HG03342 (cell line): ENCODE measurements around the gene RAB31.

Experiments used
- ATAC-seq: cut with Tn5 transposase; IDR thresholded peaks from one replicate; pipeline ENCODE4 v1.9.1; 2021; ENCODE audit warnings: mild to moderate bottlenecking, moderate library complexity; ENCODE audit not compliant: unreplicated experiment

The RAB31 gene

DNA sequence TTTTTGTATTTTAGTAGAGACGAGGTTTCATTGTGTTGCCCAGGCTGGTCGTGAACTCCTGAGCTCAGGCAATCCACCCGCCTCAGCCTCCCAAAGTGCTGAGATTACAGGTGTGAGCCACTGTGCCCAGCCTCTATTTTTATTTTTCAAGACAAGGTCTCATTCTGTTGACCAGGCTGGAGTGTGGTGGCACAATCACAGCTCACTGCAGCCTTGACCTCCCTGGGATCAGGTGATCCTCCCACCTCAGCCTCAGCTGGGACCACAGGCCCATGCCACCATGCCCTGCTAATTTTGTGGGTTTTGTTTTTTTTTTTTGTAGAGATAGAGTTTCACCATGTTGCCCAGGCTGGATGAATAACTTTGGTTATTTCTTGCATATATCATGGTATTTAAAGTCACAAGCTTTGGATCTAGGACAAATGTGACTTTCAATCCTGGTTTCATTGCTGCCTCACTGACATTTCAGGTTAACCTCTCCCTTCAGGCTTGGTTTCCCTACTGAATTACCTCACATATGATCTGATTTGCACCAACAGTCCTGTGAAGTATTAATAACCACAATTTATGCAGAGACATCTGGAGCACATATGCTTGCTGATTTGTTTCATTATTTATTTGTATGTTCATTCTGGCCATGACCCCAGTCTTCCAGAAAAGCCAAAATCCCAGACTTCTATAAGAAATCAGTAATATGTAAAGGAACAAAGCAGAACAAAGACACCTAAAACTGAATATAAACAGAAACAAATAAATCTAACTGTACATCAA, 17.5 kb upstream of the RAB31 start:
- no peak for ATAC-seq

DNA sequence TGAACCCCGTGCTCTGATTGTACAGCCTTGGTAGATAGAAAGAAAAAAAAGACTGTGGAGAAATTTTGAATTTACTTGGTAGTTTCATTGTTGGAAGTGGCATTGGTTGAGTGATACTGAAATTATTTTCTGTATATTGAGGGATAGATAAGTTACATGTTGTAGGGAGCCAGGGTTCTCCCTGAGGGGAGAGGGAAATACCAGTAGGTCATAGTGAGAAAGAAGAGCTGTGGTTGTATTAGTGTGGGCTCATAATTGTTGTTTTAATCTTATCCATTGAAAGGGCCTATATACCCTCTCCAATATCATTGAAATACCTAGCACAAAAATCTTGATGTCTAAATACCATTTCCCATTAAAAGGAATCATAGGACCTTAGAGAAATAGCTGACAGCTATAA, 16.9 kb upstream of the RAB31 start:
- no peak for ATAC-seq

DNA sequence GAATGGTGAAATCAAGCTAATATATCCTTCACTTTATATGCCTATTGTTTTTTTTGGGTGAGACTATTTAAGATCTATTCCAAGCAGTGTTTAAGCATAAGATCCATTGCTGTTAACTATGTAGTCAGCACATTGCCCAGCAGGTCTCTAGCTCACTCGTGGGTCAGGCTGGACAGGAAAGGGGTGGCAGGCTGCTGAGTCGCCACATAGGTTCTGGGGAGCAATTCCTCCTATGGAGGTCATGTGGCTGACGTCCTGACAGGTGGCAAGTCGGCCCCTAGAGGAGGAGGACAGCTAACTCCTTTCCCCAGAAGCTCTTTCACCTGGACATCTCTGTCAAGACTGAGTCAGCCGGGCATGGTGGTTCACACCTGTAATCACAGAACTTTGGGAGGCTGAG, 13.9 kb upstream of the RAB31 start:
- ATAC-seq = no peak

DNA sequence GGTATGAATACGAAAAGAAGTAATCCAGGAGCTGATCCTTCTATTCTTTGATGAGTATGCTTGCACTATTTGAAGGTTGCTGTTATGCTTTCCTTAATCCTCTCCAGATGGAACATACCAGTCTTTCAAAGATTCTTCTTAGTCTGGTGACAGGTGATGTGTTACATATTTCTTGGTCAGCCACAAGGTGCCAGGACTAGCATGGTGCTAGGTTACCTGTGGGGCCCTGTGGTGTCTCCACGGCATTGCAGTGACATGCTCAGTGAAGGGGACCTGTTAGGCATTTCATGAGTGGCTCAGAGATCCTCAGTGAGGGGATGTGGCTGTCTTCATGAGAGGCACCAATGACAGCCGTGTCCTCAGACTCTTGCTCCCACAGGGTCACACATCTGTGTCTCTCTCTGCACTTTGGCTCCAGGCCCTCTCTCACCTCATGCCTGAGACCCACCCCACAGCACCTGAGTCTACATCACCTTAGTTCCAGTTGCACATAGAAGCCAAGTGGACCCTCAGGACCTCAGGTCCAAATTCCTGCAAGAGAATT, 13.1 kb upstream of the RAB31 start:
- no peak for ATAC-seq

DNA sequence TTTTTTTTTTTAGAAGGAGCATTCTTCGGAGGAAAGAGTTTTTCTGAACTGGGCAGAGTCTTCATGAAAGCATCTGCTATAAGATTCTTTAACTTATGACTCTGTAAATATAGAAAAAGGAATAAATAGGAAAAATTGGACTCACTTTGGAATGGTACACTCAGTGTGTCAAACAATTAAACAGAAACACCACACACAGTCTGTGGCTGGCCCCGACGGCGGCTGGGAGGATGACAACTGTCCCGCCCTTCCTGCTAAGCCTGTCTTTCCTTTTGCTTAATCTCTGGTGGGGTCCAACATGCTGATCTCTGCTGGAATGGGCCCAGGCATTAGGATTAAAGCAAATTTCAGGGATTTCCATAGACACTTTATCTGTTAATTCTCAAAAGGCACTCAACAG, 12.5 kb upstream of the RAB31 start:
- ATAC-seq = no peak

DNA sequence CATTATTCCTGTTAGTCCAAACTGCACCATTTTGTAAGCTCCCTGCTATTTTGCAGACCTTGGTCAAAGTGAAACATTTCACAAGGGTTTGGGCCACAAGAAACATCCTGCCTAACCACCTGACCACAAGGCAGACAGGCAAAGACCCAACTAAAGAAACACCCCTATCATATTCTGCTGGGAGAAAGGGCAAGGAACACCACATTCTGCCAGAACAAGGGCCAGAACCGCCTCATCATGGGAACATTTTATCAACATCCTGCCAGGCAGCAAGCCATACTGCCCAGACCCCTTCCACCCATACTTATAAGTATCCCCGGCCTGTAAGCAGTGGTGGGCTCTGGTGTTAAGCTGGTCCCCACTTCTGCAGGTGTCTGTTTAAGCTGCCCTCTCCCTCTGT, 12.0 kb upstream of the RAB31 start:
- ATAC-seq = no peak

DNA sequence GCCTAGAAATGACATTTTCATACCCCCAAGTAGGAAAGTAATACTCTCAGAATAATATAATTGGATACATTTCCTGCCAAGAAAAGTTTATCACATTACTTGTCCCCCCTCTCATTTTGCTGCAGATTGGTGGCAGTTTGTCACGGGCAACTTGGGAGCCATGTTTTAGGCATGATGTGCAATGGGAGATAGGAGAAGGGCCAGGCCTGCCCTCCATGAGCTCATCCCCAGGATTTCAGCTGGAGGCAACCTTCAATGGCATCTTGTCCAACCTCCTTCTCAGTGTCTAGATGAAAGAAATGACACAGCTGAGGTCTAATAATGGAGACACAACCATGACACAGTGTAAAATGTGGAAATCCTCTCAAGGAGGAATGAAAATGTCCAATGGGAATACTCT, 11.4 kb upstream of the RAB31 start:
- no peak for ATAC-seq

DNA sequence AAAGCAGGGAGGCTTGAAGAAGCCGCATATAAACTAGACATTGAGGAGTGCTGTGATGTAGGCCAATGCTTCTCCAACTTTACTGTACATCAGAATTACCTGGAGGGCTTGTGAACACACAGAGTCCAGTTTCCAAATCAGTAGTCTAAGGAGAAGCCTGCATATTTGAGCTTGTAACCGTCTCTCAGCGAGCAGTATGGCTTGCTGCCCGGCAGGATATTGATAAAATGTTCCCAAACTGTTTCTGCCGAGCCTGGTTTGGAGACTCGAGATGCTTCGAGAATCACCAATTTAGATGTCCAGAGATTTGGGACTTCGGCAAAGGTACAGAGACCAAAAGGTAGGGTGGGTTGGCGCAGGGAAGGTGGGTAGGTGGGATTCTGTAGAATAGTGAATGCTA, 11.0 kb upstream of the RAB31 start:
- no peak for ATAC-seq

DNA sequence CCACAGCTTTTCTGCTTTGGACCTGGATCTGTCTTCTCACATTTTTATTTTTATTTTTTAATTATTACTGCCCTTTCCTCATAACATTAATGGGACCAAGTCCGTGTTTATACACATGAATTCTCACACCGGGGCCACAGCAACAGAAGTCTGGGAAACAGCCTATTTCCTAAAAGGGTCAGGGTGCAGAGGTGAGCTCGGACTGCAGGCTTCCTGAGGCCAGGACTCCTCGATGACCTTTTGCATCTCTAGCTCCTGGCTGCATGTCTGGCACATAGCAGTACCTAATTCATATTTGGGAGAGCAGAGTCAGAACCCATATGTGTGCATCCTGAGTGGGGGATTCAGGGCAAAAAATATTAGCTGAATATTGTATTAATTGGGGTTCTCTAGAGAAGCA, 9.6 kb upstream of the RAB31 start:
- no peak for ATAC-seq

DNA sequence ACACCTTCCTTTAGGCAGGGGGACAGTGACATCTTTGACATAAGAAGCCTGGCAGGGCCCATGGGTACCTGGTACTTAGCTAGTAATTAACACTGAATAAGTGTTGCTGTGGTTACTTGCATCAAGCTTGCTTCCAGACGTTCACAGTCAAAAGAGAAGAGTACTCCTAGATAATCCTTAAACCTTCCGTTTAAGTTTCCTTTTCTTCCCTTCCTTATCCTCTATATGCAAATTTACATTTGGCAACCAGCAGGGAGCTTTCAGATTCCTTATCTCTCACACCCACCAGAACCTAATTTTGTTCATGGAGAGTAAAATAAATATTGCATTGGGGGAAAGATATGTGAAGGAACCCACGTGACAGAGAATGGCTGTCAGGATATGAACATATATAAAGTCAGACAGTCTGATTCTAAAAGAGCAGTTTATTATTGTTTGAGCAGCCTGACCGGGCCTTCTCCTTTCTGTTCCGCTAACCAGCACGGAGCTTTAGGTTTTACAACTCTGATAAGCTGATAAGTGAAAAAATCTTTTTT, 7.8 kb upstream of the RAB31 start:
- no peak for ATAC-seq

DNA sequence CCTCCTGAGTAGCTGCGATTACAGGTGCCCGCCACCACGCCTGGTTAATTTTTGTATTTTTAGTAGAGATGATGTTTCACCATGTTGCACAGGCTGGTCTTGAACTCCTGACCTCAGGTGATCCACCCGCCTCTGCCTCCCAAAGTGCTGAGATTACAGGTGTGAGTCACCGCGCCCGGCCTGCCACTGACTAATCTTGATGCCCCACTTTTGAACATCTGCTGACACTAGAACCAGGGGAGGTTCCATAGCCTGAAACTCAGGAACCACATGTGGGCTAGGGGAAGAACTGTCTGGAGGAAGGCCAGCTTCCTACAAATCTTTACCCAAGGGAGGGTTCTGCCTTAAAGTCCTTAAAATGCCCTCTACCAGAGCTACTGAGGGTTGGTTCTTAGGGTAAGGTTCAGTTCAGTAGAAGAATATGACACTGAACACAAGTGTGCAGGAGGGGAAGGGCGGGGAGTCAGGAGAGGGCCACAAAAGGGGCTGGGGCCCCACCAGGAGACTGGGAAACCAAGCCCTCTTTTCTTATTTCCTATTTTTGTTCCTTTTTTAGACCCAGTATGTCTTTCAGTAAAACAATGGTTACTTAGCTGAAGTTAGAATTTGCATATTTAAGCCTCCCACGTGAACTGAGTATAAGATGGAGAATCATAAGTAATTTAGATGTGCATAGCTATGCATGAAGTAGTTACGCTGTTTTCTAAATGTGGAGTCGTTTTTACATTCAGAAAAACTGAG, 6.3 kb upstream of the RAB31 start:
- peak; percentile 52 for ATAC-seq

DNA sequence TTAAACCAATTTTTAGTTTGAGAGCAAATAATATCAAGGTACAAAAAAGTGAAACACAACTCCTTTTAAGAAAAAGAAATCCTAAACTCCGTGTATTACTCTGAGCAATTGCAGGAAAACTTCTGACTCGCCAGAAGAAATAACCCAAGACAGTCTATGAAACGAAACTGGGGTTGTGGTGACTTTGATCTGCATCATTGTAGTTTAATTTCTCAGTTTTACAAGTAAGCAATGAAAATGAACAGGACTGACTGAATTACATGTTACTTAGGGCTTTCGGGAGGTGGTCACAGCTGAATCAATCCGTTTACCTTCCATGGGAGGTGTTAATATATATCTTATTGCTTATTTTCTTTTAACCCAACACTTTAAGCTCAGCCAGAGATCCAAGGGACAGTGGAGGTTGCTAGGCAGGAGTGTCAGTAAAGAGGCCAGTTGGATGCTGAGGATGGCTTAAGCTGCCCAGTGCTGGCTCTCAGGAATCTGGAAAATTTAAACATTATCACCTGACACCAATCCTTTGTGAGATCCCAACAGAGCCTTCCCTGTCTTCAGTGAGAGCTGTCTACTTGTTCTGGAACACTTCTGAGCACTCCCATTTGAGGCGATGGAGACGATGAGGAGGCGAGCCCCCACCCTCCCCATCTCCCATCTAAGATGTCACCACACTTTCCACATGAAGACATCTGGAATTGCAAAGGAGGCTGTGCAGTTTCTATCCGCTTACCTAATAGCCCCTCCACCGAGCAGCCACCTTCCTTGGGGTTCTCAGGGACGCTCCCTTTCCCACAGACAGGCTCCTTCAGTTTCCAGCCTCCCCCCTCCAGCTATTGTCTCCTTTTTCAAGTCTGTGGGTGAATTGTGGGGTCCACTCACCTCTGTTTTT, 3.6 kb upstream of the RAB31 start:
- ATAC-seq = no peak

DNA sequence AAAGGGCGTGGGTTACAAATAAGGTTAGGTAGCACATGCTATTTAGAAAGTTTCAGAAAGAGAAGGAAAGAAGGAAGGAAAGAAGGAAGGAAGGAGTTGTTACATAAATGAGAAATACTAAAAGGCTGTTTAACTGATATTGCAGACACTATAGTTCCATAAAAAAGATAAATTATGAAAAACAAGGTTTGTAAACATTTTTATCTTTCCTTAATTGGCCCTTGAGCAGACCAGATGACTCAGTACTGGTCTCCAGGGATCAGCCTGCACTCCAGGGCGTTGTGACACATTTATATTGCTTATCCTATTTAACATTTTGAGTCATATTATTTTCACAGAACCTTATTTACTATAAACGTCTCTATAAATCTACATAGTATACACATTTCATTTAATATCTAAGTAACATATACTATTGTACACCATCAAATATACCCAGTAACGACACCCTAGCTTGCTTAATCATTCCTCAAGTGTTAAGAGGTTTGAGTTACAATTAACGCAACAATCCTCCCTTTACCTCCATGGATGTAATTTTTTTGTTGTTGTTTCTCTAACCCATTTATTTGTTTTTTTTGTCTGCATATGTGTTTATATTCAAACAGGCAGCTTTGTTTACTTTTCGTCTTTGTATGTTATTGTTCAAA, 2.8 kb upstream of the RAB31 start:
- no peak for ATAC-seq

DNA sequence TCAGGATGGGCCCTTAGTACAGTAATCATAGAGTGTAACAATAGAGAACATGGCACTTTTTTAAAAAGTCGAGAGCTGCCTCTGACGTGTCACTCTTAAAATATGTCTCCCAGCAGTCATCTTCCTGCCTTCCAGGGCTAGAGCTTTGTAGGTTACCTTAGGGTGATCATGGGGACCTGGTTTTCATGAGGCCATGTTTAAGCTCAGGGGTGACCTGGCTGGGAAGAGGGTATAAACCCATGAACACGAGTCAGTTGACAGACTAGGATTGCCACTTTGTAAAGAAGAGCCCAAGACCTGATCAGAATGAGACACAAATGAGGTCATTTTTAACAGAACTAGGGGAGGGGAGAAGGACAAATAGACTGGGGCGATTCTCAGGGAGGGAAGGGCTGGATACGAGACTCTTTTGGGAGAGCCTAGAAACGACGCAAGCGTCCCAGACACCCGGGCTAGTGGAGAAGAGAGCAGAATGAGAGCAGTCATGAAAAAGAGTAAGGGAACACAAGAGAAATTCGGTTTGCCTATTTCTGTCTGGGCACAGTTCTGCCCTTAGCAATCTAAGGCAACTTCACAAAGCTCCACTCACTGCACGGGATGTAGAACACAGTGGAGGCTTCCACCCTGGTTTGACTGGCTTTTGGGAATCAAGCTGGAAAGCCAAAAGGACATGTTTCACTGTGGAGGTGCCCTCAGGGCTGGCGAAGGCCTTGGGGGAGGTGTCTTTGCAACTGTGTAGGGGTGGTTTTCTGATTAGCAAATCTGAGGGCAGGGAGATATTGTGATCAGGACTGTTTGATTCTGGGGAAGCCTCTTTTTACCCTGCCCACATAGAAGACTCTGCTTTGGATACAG, 1.8 kb upstream of the RAB31 start:
- ATAC-seq = no peak

DNA sequence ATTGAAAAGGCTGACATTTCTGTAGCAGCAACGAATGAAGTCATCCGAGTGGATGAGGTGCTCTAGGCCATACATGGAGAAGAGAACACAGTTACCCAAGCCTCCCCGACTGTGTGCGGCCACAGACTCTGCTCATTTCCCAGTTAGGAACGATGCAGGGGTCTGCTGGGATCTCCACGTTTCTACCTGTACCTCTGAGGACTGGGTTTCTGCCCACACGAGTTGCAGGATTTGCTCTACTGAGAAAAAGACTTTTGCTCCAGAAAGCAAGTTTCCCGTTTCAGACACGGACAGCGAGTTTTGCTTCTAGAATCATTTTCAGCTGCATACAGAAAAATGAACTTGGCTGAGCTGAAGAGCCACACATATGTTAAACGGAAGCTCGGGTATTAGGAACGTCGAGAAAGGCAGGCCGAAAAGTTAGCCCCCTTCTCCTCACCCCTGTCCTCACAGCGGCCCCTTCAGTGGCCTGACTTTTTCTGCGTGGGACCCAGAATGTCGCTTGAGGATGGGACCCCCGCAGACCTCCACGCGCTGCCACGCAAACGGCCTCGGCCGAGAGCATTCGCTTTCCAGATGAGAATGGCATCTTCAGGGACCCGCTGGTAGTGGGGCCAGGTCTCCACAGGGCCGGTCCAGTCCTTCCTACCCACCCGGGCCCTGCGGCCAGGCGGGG, 582 bp upstream of the RAB31 start:
- ATAC-seq = no peak

DNA sequence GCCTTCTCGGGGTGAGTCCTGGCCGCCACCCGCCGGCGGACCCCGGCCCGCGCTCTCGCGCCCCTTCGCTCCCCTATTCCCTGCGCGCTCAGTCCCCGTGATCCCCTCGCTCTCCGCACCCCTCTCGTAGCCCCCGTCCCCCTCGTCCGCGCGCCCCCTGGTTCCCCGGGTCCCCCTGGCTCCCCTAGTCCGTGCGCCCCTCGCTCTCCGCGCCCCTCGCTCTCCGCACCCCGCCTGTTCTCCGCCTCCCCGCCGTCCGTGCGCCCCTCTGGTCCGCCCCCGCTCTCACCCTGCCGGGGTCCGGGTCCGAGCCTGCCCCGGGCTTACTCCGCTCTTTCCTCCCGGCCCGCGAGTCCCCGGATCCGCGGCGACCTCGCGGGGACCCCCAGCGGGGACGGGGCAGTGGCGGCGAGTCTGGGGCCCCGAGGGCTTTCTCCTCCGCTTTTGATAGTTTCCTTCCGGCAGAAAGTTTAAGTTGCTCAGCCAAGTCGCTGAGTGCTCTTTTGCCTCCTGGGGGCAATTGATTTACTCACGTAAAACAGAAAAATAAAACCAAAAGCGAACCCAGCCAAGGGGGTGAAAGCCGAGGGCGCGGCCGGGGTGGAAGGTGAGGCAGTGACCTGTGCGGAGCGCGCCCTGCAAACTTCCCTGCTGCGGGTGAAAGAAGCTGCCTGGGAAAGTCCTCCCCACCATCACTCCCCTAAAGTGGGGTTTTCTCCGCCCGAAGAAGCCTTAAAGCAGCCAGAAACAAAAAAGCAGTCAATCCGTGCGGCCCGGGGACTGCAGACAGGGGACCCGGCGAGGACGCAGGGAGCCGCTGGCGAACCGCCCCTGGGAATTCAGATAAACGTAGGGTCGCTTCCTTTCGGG, 568 bp downstream of the RAB31 start:
- no peak for ATAC-seq

DNA sequence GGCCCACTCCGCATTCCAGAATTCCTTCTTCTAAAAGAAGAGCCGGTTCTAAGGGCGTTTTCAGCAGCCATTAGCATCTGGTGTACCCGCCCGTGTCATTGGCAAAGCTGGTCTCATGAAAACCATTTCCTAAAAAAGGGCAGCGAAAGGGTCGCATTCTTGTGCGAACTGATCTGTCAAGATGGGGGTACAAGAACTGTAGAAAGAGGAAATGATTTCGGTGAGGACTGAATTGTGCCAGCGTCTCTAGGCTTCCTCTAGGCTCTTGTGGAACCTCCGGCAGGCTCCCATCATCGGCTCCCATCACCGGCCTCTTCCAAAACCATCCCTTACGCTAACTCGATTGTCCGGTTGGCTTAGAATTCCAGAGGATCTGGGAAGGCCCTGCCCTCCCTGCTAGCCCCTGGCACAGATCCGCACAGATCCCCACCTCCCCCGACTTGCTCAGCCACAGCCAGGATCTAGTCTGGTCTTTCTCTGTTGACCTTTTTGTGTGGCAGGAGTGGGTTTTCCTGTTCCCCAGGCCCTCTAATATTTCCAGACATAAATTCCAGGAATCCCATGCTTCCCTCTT, 1.3 kb downstream of the RAB31 start:
- no peak for ATAC-seq

DNA sequence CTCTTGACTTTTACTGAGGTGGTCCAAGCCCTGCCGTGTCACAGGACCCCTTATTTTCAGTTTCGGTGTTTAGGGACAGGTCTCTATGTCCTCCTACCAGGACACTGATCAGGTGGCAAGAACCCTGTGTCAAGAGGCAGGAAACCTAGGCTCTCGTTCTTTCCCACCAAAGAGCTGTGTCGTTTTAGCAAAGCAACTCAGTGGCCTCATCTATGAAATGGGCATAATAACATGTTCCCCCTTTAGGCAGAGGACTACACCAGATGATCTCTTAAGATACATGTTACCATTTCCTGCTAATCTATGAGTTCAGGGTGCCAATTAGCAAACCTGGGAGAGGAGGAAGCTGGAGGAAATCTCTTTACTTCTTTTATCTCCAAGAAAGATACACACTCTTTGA, 1.9 kb downstream of the RAB31 start:
- ATAC-seq = no peak
